Stimulated activated naive CD8-positive, alpha-beta T cell treated with anti-CD3 and anti-CD28 coated beads, Interleukin-15, amount 100 ng/mL, for 72 hours (primary cell): ENCODE data around the gene SPTBN1.

Source experiments
- ATAC-seq: fragments of 150-1000 bp; cut with Tn5 transposase; 2 replicates; pipeline ENCODE4 v1.10.0; 2021; ENCODE audit warnings: mild to moderate bottlenecking, moderate library complexity
- DNase-seq, 2 donors: peaks; one replicate each; pipeline ENCODE4 v3.0.0; 2021 to 2022
- H3K27ac Mint-ChIP-seq, 2 donors: one replicate each; pipeline ENCODE4 v1.8.0; 2022; ENCODE audit warnings: mild to moderate bottlenecking in 2 of 2, mixed read lengths in 2 of 2, moderate library complexity in 2 of 2
- H3K27me3 Mint-ChIP-seq: one replicate; pipeline ENCODE4 v1.8.0; 2022; ENCODE audit warnings: mixed read lengths
- H3K4me1 Mint-ChIP-seq: one replicate; pipeline ENCODE4 v1.8.0; 2022; ENCODE audit warnings: mild to moderate bottlenecking, mixed read lengths
- H3K4me3 Mint-ChIP-seq, 2 donors: one replicate each; pipeline ENCODE4 v1.8.0; 2022; ENCODE audit warnings: mild to moderate bottlenecking in 2 of 2, mixed read lengths in 2 of 2, moderate library complexity in 1 of 2
- H3K9me3 Mint-ChIP-seq, 2 donors: one replicate each; pipeline ENCODE4 v1.8.0; 2022; ENCODE audit warnings: mixed read lengths in 2 of 2

Gene SPTBN1

DNA sequence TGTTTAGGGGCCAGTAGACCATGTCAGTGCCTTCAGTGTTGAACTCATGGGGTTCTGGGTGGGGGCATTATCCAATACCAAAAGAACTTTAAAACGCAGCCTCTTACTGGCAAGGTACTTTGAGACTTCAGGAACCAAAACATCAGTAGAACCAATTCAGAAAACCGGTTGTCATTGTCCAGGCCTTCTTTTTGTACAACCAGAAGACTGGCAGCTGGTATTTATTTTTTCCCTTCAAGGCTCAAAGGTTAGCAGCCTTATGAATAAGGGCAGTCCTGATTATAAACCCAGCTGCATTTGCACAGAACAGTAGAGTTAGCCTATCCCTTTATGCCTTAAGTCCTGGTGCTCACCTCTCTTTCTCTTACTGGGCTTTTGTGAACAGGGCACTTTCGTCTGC lies 153.5 kb downstream of the SPTBN1 start:
- Mint-ChIP-seq H3K27me3 (no peaks in the 10 kb centered on the region), H3K27ac (no peak overlapping the region), H3K4me3 (no peak overlapping the region), H3K9me3 (peaks cover 0 to 4% of the 10 kb centered on the region in 2 donors), H3K4me1 (peaks cover 75% of the 10 kb centered on the region)
- DNase-seq (no peak), ATAC-seq (no peak)

DNA sequence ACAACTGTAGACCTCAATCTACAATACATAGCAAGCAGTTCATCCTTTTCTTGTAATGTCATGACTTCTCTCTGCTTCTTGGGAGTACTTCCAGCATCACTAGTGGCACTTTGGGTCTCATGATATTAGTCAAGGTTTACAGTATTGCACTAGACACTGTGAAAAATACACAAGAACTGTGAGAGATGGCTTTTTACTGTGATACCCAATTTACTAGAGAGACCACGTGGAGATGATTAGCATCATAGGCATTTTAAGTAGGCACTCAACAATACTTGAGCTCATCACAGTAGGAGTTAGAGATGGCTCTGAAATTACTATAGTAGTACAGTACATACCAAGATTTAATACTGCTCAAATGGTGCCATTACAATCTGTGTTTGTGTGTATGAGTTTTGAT lies 154.6 kb downstream of the SPTBN1 start:
- Mint-ChIP-seq H3K4me3 (no peak overlapping the region), H3K9me3 (peaks cover 0 to 4% of the 10 kb centered on the region in 2 donors), H3K27ac (no peak overlapping the region), H3K27me3 (no peaks in the 10 kb centered on the region), H3K4me1 (peaks cover 65% of the 10 kb centered on the region)
- DNase-seq (no peak), ATAC-seq (peak; percentile 66)

DNA sequence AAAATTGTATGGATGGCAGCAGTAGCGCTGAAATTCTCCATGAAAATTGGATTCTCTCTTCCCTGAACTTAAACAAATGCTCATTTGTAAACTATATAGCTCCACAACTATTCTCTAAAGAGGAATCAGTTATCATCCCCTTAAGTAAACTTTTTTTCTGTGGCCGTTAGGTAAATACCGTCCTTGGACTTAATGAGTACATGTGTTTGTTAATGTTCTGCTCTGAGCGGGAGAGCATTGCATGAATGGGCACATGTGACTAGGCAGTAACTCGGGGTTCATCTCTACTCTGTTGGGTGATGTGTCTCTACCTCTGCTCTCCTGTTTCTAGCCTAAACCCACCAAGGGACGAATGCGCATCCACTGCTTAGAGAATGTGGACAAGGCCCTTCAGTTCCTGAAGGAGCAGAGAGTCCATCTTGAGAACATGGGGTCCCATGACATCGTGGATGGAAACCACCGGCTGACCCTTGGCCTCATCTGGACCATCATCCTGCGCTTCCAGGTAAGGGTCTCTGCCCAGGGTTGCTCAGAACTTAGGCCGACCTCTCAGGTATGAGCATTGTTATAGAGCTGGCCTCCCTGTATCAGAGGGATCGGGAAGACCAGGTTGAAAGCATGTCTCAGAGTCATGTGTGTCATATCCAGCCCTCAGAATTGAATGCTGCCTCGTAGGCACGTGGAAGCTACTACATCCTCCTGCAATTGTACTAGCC lies 155.9 kb downstream of the SPTBN1 start:
- Mint-ChIP-seq H3K27me3 (no peaks in the 10 kb centered on the region), H3K9me3 (peaks cover 0 to 4% of the 10 kb centered on the region in 2 donors), H3K4me3 (no peak overlapping the region), H3K4me1 (peaks cover 52% of the 10 kb centered on the region), H3K27ac (peak overlapping the region in 1 of 2 donors; percentile 77)
- DNase-seq (no peak), ATAC-seq (no peak)

DNA sequence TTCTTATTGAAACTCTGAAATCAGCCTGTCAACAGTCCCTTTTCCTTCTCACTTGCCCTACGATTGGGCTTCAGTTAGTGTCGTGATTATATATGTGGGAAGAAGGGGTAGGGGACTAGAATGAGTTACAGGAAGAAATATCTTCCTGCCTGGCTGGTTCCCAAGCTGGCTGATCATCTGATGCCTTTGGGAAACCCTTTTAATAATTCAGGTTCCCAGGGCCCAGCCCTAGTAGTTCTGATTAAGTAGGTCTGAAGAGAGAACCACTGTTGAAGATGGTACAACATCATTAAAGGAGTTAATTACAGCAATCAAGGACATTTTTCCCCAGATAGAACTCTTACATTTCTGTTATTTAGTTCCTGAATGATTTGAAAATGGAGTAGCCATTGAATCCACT lies 157.3 kb downstream of the SPTBN1 start:
- no peaks in the 10 kb centered on the region for H3K9me3 Mint-ChIP-seq
- H3K27ac Mint-ChIP-seq, result no peak overlapping the region
- ATAC-seq (no peak), DNase-seq (no peak)
- H3K27me3 Mint-ChIP-seq, result no peaks in the 10 kb centered on the region
- peaks cover 50% of the 10 kb centered on the region for H3K4me1 Mint-ChIP-seq
- no peak overlapping the region for H3K4me3 Mint-ChIP-seq

DNA sequence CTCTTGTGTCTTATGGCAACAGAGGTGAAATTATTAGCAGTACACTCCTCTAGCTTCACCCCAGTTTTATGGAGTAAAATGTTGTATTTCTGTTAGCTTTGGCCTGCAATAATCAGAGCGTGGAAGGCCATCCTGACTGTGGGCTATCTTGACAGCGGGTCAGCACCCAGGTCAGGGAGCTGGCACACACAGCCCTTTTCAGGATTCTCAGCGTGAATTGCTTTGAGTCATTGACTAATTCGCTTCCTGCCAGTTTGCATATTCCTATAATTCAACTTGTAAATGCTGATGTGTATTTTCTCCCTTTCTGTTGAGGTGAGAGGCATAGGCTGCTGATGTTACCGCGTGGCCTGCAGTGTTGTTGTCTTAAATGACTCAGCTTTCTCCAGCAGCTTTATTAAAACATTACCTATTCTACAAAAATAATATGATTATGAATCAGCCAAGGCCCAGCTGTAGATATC lies 157.7 kb downstream of the SPTBN1 start:
- H3K4me3 Mint-ChIP-seq, result no peak overlapping the region

DNA sequence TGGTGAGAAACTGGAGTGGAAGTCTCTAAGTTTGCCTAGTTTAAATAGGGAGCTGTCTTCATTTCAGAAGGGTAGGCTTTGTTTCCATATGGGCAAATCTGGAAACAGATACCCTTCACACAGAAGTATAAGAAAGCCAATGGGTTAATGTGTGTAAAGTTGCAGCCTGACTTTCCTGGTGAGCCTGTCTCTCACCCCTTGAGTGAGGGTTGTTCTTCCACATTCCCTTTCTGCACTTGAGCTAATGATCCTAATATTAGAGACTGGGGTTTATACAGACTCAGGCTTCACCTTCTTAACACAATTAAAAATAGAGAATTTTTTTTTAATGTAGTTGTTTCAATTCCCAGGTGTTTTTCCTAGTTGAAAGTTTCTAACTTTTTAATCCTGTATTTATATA lies 158.7 kb downstream of the SPTBN1 start:
- no peak overlapping the region for H3K27ac Mint-ChIP-seq
- ATAC-seq, result no peak
- no peak overlapping the region for H3K4me3 Mint-ChIP-seq
- DNase-seq, result no peak
- no peaks in the 10 kb centered on the region for H3K9me3 Mint-ChIP-seq
- H3K4me1 Mint-ChIP-seq, result peaks cover 42% of the 10 kb centered on the region
- no peaks in the 10 kb centered on the region for H3K27me3 Mint-ChIP-seq

More for the DNA sequence above, 157.7 kb downstream of the SPTBN1 start:
- Mint-ChIP-seq H3K27ac (peak overlapping the region in 1 of 2 donors; percentile 85), H3K9me3 (no peaks in the 10 kb centered on the region), H3K27me3 (no peaks in the 10 kb centered on the region), H3K4me1 (peaks cover 50% of the 10 kb centered on the region)
- no peak for DNase-seq
- no peak for ATAC-seq

DNA sequence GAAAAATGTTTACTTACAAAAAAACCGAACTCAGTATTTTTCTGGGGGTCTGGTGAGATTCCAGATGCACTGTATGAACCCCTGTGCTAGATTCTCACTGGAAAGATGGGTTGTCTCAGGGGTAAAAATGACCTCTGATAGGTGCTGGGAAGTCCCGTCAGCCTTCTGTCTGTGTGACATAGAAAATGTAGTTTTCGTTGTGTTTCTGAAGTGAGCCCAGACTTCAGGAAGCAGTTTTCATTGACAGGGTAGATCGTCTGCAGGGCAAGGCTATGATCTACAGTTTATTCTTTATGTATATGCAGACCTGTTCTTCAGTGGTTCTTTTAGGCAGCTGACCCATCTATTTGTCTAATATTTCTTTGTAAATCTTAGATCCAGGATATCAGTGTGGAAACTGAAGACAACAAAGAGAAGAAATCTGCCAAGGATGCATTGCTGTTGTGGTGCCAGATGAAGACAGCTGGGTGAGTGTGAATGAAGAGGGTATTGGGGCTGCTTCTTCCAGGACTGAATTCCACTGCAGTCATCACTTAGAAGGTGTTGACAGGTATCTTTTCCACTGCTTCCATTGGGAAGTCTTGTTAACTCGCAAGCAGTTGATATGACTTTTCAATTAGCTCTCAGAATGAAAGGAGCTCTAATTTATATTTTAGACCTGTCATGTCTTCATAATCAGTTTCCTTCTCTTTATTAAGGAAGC lies 159.9 kb downstream of the SPTBN1 start:
- Mint-ChIP-seq H3K27me3 (no peaks in the 10 kb centered on the region), H3K9me3 (no peaks in the 10 kb centered on the region), H3K27ac (no peak overlapping the region), H3K4me1 (peaks cover 31% of the 10 kb centered on the region), H3K4me3 (no peak overlapping the region)
- ATAC-seq (no peak), DNase-seq (no peak)

DNA sequence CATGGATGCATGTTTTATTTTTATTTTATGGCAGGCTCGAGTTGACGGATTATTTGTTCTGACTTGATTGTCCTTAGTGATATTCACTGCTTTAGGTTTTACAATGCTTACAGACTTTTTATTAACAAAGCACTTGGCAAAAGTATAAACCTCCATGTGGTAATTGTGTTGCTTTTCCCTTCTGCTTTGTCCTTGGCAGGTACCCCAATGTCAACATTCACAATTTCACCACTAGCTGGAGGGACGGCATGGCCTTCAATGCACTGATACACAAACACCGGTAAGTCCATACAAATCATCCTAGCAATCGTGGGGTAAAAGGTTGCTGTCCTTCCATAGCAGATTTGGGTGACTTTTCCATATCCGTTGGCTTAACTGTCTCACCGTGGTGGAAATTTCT lies 161.3 kb downstream of the SPTBN1 start:
- Mint-ChIP-seq H3K9me3 (no peaks in the 10 kb centered on the region), H3K27ac (no peak overlapping the region), H3K4me3 (no peak overlapping the region), H3K4me1 (peaks cover 21% of the 10 kb centered on the region), H3K27me3 (no peaks in the 10 kb centered on the region)
- DNase-seq (no peak), ATAC-seq (no peak)

DNA sequence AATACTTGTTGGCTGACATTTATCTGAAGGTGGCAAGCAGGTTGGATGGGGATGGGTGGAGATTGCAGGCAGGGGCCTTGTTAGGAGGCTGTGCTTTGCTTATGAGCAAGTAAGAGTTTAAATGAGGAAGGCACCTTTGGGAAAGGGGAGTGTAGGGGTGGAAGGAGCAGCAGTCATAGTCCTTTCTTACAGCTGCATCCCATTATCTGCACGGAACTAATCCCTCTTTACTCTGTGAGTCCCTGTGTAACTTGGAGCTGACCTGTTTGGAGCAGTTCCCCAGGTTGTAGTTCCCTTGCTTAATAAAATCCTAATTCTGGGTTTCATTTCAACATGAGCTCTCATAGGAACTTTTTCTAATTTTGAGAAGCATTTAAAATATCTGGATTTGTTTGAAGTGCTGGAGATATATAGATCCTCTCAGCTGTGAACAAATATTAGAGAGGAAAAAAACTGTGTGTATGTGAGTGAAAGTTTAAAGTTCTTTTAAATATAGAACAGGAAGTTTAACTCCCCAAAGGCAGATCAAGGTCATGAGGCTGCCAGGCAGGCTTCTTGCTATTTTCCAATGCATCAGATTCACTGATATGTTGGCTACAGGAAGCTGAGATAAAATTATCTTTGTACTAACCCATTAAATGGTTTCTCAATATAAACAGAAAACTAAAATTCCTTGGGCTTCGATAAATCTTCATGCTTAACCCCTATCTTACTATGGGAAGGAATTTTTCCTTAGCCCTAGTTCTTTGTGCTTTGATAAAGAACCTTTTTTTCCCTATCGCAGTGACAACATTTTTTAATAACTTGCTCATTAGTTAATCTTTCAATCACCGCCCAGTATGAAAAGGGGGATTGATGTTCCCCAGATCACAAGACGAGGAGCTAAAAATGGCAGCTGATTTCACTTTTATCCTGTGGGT lies 162.8 kb downstream of the SPTBN1 start:
- H3K27ac Mint-ChIP-seq, result no peak overlapping the region
- no peak overlapping the region for H3K4me3 Mint-ChIP-seq
- DNase-seq (no peak), ATAC-seq (no peak)
- no peaks in the 10 kb centered on the region for H3K9me3 Mint-ChIP-seq
- H3K4me1 Mint-ChIP-seq, result peaks cover 13% of the 10 kb centered on the region
- no peaks in the 10 kb centered on the region for H3K27me3 Mint-ChIP-seq

DNA sequence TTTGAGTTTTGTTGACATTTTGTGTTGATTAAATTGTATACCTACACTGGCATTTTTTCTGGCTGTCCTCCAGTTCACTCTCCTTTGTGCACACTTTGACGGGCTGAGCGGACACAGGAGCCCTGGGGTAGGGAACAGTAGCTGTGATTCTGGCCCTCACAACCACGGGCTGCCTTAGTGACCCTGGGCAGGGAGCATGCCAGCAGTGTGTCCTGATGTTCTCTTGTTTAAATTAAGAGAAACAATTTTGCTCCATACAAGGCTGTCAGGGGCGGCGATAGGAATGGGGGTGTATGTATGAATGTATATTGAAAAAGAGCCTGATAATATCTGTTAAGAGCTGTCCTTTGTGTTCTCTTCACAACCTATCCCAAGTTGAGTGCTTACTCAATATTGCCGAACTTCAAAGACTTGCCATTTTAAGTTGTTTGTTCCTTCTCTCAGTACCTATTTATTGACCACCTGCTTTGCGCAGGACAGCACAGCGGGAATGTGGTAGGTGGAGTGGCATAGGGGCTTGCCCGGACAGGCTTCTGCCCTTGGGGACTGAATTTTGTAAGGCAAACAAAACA lies 163.6 kb downstream of the SPTBN1 start:
- Mint-ChIP-seq H3K4me3 (no peak overlapping the region), H3K27ac (peak overlapping the region in 1 of 2 donors; percentile 29), H3K27me3 (no peaks in the 10 kb centered on the region), H3K4me1 (peaks cover 12% of the 10 kb centered on the region), H3K9me3 (no peaks in the 10 kb centered on the region)
- ATAC-seq, result no peak
- no peak for DNase-seq

DNA sequence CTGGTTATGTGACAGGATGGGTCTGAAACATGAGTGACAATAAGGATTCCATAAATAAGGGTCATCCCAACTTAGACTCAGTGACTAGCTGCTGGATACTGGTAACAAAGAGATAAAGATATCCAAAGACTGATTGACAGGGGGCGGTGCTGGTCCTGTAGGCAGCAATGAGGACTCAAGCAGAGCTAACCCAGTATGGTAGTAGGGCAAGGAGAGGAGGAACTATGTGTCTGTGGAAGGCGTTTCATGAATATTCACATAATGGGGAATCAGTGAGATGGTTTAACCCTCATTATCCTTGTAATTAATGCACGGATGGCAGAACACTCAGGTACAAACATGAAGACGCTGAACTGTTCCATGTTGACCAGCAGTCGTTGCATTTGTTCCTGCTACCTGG lies 164.8 kb downstream of the SPTBN1 start:
- peaks cover 12% of the 10 kb centered on the region for H3K4me1 Mint-ChIP-seq
- H3K27me3 Mint-ChIP-seq, result no peaks in the 10 kb centered on the region
- ATAC-seq (no peak), DNase-seq (no peak)
- peak overlapping the region; percentile 4 to 50 for H3K27ac Mint-ChIP-seq
- no peak overlapping the region for H3K4me3 Mint-ChIP-seq
- H3K9me3 Mint-ChIP-seq, result no peaks in the 10 kb centered on the region

DNA sequence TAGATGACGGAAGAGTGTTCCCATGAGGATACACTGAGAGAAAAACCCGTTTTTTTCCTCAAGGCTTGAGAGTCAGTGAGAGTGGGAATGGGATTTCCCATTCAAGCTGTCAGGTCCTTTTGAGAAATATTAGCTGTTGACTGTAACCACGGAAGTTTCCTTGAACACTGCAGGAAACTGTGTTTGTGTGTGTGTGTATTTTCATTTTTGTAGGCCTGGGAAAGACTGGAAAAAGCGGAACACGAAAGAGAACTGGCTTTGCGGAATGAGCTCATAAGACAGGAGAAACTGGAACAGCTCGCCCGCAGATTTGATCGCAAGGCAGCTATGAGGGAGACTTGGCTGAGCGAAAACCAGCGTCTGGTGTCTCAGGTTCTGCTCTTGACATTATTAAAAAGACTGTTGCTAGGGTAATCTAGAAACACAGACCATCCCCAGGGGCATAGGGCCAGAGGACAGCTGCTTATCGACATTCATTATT lies 168.5 kb downstream of the SPTBN1 start:
- H3K9me3 Mint-ChIP-seq, result no peaks in the 10 kb centered on the region
- no peak for DNase-seq
- H3K27me3 Mint-ChIP-seq, result no peaks in the 10 kb centered on the region
- H3K4me1 Mint-ChIP-seq, result peaks cover 9% of the 10 kb centered on the region
- H3K4me3 Mint-ChIP-seq, result no peak overlapping the region
- no peak for ATAC-seq
- H3K27ac Mint-ChIP-seq, result peak overlapping the region; percentile 33 to 35

DNA sequence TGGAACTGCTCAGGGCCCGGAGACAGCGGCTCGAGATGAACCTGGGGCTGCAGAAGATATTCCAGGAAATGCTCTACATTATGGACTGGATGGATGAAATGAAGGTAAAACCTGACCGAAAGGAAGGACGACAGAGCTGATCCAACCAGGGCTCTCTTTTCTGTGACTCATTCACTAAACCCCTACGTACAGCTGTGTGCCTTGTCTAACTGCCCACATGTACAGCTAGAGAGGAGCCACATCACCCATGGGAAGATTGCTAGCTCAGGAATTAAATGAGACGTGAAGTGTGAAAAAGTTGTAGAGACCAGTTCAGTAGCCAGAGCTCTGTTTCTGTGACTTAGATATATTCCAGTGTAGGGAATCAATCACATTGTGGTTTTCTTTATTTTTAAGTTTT lies 170.0 kb downstream of the SPTBN1 start:
- Mint-ChIP-seq H3K4me3 (no peak overlapping the region), H3K9me3 (no peaks in the 10 kb centered on the region), H3K27ac (peak overlapping the region in 1 of 2 donors; percentile 85), H3K27me3 (no peaks in the 10 kb centered on the region), H3K4me1 (peaks cover 23% of the 10 kb centered on the region)
- DNase-seq (no peak), ATAC-seq (no peak)

DNA sequence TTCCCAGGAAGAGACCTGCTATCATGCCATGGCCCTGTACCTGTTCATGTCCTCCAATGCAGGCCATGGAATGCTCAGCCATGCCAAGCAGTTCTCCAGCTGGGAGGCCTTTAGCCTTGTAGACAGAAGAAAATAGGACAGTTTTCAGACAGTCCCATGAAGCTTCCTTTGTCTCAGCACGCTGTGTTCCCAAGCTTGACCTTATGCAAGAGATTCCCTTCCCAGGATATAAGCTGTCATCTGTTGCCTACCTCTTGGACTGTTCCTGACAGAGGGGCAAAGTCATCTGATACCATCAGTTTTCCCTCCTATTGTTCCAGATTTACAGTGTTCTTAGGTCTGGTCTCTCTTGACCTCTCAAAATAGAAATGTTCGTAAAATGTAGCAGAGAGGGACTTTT lies 170.8 kb downstream of the SPTBN1 start:
- no peak overlapping the region for H3K27ac Mint-ChIP-seq
- no peak for DNase-seq
- H3K27me3 Mint-ChIP-seq, result no peaks in the 10 kb centered on the region
- no peaks in the 10 kb centered on the region for H3K9me3 Mint-ChIP-seq
- no peak overlapping the region for H3K4me3 Mint-ChIP-seq
- H3K4me1 Mint-ChIP-seq, result peaks cover 23% of the 10 kb centered on the region
- ATAC-seq, result no peak

DNA sequence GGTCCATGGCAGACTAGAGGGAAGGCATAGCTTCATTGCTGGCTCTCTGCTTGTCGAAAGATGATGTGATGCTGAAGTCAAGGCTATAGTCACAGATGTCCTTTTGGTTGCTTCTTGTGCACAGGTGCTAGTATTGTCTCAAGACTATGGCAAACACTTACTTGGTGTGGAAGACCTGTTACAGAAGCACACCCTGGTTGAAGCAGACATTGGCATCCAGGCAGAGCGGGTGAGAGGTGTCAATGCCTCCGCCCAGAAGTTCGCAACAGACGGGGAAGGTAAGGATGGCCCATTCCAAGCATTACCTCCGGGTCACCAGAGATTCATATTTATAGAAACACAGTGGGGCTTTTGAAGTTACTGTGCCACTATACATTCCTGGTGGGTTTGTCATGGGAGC lies 171.8 kb downstream of the SPTBN1 start:
- H3K9me3 Mint-ChIP-seq, result no peaks in the 10 kb centered on the region
- no peaks in the 10 kb centered on the region for H3K27me3 Mint-ChIP-seq
- no peak overlapping the region for H3K4me3 Mint-ChIP-seq
- H3K4me1 Mint-ChIP-seq, result peaks cover 32% of the 10 kb centered on the region
- ATAC-seq (no peak), DNase-seq (no peak)
- peak overlapping the region in 1 of 2 donors; percentile 64 for H3K27ac Mint-ChIP-seq
